Testis (tissue), 2 donors: Measurements from ENCODE around the gene PPIL6.

Source experiments
- CTCF ChIP-seq, 3 experiments: fragments of 450-650 bp in 2 of 3; fragments of 200-600 bp in 1 of 3; sonication (generic) in 1 of 3; IDR thresholded peaks; one replicate each; pipeline ENCODE4 v1.5.1; 2016 to 2019; ENCODE audit warnings: antibody characterized with exemption in 3 of 3, mild to moderate bottlenecking in 2 of 3, moderate library complexity in 1 of 3
- POLR2A ChIP-seq: fragments of 450-650 bp; IDR thresholded peaks from one replicate; pipeline ENCODE4 v1.6.1; 2017; ENCODE audit warnings: antibody characterized with exemption, mild to moderate bottlenecking, moderate library complexity

GRCh38 chr6:109447878-109448555 is 7.6 kb upstream of the PPIL6 start:
- no peak for TF ChIP-seq CTCF (IDR thresholded peaks at IDR 0.05)
- TF ChIP-seq POLR2A = no peak
